Stimulated activated CD8-positive, alpha-beta memory T cell treated with anti-CD3 and anti-CD28 coated beads, Interleukin-7, amount 100 ng/mL, for 24 hours (primary cell): ENCODE data around the gene KPNA4.
"Not testable (repeated sequence)": the region's sequence is repeated elsewhere in the genome, so short reads cannot be mapped to it uniquely, and the experiment has no call there.

Experiments
- DNase-seq: peaks from one replicate; pipeline ENCODE4 v3.0.0-alpha.2; 2020; ENCODE audit warnings: low read depth

The KPNA4 gene

GRCh38 chr3:160565442-160566403, at the start of gene KPNA4:
Gene KPNA4 (minus strand): TSS chr3:160565571. CDS start chr3:160565282, 289 bp downstream.
- peak; percentile 93 for DNase-seq

- no peak for DNase-seq
Observed at GRCh38 chr3:160613661-160614060, 48.3 kb upstream of the KPNA4 start.

DNA sequence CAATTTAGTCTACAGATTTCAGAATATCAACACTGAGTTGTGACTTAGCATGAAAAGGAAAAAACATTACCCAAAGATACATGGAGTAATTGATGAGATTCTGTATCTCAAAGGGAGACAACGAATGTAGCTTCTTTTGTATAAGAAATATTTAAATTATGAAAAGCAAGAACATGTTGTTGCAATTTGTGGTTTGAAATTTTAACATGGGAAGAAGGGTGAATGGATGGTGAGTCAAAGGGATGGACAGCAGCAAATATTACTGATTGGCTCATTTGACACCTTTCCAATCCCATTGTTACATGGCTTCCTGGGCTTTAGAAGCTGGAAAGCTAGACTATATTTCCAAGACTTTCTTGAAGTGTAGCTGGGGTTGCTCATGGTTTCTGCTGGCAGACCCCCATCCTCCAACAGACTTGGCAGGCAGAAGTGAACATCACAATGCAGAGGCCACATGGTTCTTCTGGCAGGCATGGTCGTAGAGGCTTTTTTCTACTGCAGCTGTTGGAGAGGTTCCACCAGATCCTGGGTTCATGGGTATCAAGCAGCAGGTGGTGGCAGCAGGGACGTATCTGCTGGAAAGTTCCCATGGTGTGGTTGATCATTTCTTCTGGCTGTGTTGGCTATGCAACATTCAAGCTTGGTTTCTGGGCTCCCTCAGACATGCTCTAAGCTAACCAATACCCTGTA, 47.2 kb upstream of the KPNA4 start:
- no peak for DNase-seq

DNA sequence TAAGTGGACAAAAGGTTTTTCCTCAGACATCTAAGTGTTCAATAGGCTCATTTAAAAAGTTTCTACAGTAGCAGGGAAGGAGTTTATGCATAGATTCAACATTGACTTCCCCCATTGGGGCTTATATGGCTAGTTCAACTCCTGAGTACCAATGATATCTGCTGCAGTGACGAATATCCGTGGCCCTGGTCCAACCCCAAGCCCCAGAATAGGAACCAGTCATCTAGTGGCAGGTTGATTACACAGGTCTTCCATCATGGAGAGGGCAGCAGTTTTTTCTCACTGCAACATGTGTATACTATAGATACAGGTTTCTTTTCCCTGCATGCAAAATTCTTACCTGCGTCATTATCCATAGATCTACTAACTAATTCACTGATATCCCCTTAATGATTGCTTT, 45.8 kb upstream of the KPNA4 start:
- DNase-seq, result no peak

DNA sequence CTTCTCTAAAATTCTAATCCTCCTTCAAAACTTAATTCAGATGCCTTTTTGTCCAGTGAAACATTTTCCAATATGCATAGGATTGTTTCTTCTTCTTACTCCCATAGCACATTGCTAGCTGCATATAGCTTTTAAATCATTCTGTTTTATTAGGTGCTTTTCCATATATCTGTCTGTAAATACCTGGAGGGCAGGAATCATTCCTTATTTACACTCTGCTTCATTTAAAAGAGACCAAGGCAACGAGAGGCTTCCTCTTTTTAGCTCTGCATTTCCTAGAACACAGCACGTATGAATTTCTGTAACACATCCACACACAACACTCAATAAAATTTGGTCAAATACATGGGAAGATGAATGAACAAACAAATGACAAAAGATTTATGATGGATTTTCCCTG, 43.5 kb upstream of the KPNA4 start:
- DNase-seq, result no peak

DNA sequence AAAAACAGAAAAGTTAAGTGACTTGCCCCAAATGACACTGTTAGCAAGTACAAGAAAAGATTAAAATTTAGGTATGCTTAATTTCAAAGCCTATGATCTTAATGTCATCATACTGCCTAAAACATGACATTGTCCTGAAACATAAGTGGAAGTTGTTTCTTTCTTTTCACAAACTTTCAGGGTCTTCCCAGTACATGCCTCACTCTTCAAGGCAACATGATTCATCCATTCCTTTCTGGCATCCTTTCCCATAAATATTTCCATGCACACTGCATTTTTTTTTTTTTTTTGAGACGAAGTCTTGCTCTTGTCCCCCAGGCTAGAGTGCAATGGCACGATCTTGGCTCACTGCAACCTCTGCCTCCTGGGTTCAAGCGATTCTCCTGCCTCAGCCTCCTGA, 42.5 kb upstream of the KPNA4 start:
- DNase-seq, result no peak

DNA sequence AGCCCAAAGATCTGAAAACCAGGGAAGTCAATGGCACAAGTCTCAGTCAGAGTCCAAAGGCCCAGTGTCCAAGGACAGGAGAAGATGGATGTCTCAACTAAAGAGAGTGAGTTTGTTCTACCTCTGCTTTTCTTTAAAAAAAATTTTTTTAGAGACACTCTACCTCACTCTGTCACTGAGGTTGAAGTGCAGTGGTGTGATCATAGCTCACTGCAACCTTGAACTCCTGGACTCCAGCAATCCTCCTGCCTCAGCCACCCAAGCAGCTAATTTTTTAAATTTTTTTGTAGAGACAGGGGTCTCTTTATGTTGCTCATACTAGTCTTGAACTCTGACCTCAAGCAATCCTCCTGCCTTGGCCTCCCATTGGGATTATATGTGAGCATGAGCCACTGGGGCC, 39.9 kb upstream of the KPNA4 start:
- no peak for DNase-seq

DNA sequence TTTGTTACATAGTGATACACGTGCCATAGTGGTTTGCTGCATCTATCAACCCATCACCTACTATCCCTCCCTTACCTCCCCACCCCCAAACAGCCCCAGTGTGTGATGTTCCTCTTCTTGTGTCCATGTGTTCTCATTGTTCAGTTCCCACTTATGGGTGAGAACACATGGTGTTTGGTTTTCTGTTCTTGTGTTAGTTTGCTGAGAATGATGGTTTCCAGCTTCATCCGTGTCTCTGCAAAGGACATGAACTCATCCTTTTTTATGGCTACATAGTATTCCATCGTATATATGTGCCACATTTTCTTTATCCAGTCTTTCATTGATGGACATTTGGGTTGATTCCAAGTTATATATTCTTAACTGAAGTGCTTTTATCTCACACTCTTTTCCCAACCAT, 38.5 kb upstream of the KPNA4 start:
- not testable (repeated sequence) for DNase-seq

DNA sequence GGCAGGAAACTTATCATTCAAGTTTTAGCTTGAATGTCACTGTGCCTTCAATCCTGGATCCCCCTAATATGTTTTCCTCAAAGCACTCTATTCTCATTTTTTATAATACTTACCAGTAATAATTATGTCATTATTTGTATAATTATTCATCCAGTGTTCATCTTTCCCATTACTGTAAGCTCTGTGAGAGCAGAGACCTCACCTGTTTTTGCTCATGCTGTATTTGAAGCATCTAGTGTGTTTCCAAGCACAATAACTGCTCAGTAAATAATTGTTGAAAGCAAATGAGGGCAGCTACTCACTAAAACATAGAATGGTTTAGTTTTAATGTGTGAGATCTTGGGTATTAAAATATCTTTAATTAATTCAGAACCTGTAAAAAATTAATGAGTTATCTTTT, 36.9 kb upstream of the KPNA4 start:
- no peak for DNase-seq

- no peak for DNase-seq
Observed at GRCh38 chr3:160601288-160601687, 35.9 kb upstream of the KPNA4 start.

GRCh38 chr3:160598865-160599264, 33.5 kb upstream of the KPNA4 start:
- no peak for DNase-seq

DNA sequence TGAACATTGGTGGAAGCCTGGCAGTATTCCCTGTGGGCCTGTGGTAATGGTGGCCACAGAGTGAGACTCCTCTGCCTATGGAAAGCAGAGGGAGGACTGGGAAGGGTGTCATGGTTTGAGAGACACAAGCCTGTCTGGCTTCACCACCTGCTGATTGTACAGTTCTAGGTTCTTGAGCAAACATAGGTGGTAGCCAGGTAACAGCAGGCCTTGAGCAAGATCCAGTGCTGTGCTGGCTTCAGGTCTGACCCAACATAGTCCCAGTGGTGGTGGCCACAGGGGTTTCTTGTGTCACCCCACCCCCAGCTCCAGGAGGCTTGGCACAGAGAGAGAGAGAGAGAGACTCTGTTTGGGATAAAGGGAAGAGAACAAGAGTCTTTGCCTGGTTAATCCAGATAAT, 22.7 kb upstream of the KPNA4 start:
- DNase-seq, result no peak

GRCh38 chr3:160587105-160587504, 21.7 kb upstream of the KPNA4 start:
- no peak for DNase-seq

DNA sequence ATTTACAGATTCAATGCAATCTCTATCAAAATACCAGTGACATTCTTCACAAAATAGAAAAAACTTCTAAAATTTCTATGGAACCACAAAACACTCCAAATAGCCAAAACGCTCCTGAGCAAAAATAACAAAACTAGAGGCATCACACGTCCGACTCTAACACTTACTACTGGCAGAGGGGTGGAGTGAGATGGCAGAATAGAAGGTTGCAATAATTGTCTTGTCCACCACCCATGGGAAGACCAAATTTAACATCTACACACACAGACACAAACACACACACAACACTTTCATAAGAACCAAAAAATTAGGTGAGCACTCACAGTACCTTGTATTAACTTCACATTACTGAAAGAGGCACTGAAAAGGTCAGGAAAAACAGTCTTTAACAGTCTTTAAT, 21.3 kb upstream of the KPNA4 start:
- no peak for DNase-seq

GRCh38 chr3:160583451-160583850, 18.1 kb upstream of the KPNA4 start:
- DNase-seq, result no peak

GRCh38 chr3:160580938-160581337, 15.6 kb upstream of the KPNA4 start:
- no peak for DNase-seq

DNA sequence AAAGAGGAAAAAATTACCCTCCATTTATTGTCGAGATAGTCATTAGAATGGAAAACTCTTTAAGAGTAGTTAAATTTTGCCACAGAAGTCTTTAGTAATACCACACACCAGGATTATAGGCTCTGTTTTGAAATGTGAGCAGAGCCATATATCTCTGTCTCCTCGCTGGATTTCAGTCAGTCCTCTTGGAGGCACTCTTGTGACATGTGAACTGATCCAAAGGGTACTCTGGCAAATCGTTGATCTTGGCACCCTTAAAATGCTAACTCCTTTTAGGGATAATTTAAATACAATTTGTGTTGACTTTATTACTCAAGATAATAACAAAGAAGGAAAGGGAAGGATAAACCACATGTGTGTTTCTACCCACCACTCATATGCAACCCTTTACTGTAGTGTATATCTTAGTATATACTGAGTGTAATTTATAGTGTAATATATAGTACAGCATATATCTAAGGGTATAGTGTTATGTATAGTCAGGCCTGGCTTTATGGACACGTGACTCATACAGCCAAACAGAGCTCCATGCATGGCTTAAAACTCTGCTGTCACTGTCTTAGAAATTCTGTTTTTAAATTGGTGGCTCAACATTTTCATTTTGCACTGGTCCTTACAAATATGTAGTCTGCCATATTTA, 12.3 kb upstream of the KPNA4 start:
- no peak for DNase-seq

GRCh38 chr3:160577093-160577492, 11.7 kb upstream of the KPNA4 start:
- no peak for DNase-seq

GRCh38 chr3:160576621-160577020, 11.2 kb upstream of the KPNA4 start:
- DNase-seq, result no peak

- no peak for DNase-seq
Observed at GRCh38 chr3:160575589-160575988, 10.2 kb upstream of the KPNA4 start.

DNA sequence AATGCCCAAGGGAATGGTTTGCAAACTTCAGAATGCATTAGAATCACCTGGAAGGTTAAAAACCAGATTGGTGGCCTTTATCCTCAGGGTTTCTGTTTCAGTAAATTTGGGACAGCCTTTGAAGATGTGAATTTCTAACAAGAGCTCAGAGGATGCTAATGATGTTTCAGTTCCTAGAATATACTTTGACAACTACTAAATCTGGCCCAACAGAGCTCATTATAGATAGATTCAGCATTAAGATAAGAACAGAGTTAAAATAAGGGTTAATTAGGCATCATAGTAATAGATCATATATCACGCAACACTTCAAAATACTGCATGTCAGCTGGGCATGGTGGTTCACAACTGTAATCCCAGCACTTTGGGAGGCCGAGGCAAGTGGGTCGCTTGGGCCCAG, 9.3 kb upstream of the KPNA4 start:
- no peak for DNase-seq

- DNase-seq, result not testable (repeated sequence)
Observed at GRCh38 chr3:160573955-160574525, 8.7 kb upstream of the KPNA4 start.
